GM12878 (cell line): Measurements from ENCODE around the gene TAX1BP3. TPM values are rescaled to one million over a fixed set of nuclear protein-coding genes. Genes with fewer than 3 reads are reported as not detected.

Source experiments
- ATAC-seq: fragments of 200-7000 bp; cut with Tn5 transposase; 3 replicates; pipeline ENCODE4 v1.9.1; 2020; ENCODE audit warnings: mild to moderate bottlenecking, moderate library complexity
- BruUV-seq: library from RNA; stranded (reverse); fragments of 400-500 nt; replicated peaks from 2 replicates; lab custom pipeline; 2021; lab: Mats Ljungman, UMichigan
- CTCF ChIA-PET: fragments of 300-600 bp; sonication (Branson Sonifier 250); formaldehyde crosslinking; extraction: SDS; loops from one replicate; lab custom pipeline; 2021; ENCODE audit warnings: inconsistent platforms; lab: Yijun Ruan, JAX
- POLR2A ChIA-PET: fragments of 350-600 bp; formaldehyde crosslinking; extraction: SDS; loops from one replicate; lab custom pipeline; 2021; ENCODE audit warnings: inconsistent platforms; lab: Charles Lee
- RAD21 ChIA-PET: fragments of 300-600 bp; sonication (Branson Sonifier 250); formaldehyde crosslinking; loops from one replicate; lab custom pipeline; 2023; ENCODE audit warnings: antibody characterized with exemption; ENCODE audit not compliant: unreplicated experiment; lab: Charles Lee
- SMC1A ChIA-PET: fragments of 300-600 bp; sonication (Branson Sonifier 250); formaldehyde crosslinking; loops from one replicate; lab custom pipeline; 2023; ENCODE audit not compliant: unreplicated experiment, uncharacterized antibody; lab: Charles Lee
- DNase-seq: peaks from one replicate; pipeline ENCODE4 v3.0.0-alpha.2; 2011; ENCODE audit warnings: low read depth, low spot score
- FAIRE-seq: peaks from 3 replicates; lab custom pipeline; 2011; peaks lifted over from hg19 to GRCh38; lab: Jason Lieb, UNC
- H2AFZ ChIP-seq: 2 replicates; pipeline ENCODE4 v1.6.0; 2011; ENCODE audit warnings: low read depth, low read length, control low read depth; ENCODE audit not compliant: control insufficient read depth
- H3K27ac ChIP-seq: 2 replicates; pipeline ENCODE4 v1.5.1; 2011; ENCODE audit warnings: control low read depth; ENCODE audit not compliant: control insufficient read depth, insufficient read depth
- H3K27me3 ChIP-seq, 2 experiments: replicated peaks in 1 of 2; 2 replicates each; pipeline versions ENCODE4 v1.6.0 to v1.6.1; 2011; ENCODE audit warnings: low read length in 1 of 2; ENCODE audit not compliant: control insufficient read depth in 2 of 2, insufficient read depth in 2 of 2
- H3K36me3 ChIP-seq, 2 experiments: 2 replicates each; pipeline ENCODE4 v1.5.1; 2011; ENCODE audit warnings: low read length in 1 of 2; ENCODE audit not compliant: control insufficient read depth in 2 of 2, insufficient read depth in 2 of 2
- H3K4me1 ChIP-seq: 2 replicates; pipeline ENCODE4 v1.6.1; 2011; ENCODE audit warnings: mild to moderate bottlenecking, low read length, moderate library complexity, mixed read lengths; ENCODE audit not compliant: control insufficient read depth, insufficient read depth
- H3K4me2 ChIP-seq: 2 replicates; pipeline ENCODE4 v1.6.0; 2011; ENCODE audit warnings: control low read depth; ENCODE audit not compliant: control insufficient read depth, insufficient read depth
- H3K4me3 ChIP-seq: fragments of 200-600 bp; sonication (generic); 2 replicates; pipeline ENCODE4 v1.5.1; 2016
- H3K79me2 ChIP-seq: 2 replicates; pipeline ENCODE4 v1.6.0; 2011; ENCODE audit warnings: low read length; ENCODE audit not compliant: control insufficient read depth, insufficient read depth
- H3K9ac ChIP-seq: 2 replicates; pipeline ENCODE4 v1.8.0; 2011; ENCODE audit warnings: low read length, control low read depth, mixed read lengths; ENCODE audit not compliant: control insufficient read depth, insufficient read depth
- H3K9me3 ChIP-seq: replicated peaks from 3 replicates; pipeline ENCODE4 v1.5.1; 2011; ENCODE audit warnings: mild to moderate bottlenecking, low read length; ENCODE audit not compliant: control insufficient read depth, insufficient read depth
- H4K20me1 ChIP-seq: 2 replicates; pipeline ENCODE4 v1.6.0; 2011; ENCODE audit not compliant: control insufficient read depth, insufficient read depth
- DPF2 ChIP-seq: fragments of 450-650 bp; IDR thresholded peaks from 2 replicates; pipeline ENCODE4 v1.6.1; 2017; ENCODE audit warnings: mild to moderate bottlenecking
- HDAC6 ChIP-seq: fragments of 200-600 bp; sonication (generic); IDR thresholded peaks from one replicate; pipeline ENCODE4 v1.8.0; 2017; ENCODE audit warnings: antibody characterized with exemption; ENCODE audit not compliant: unreplicated experiment
- IKZF2 ChIP-seq, 2 experiments: fragments of 450-650 bp; IDR thresholded peaks; 2 replicates each; pipeline ENCODE4 v1.6.1; 2017; ENCODE audit warnings: mild to moderate bottlenecking in 2 of 2, moderate library complexity in 2 of 2
- MEF2A ChIP-seq: IDR thresholded peaks from 2 replicates; pipeline ENCODE4 v1.6.1; 2011; ENCODE audit warnings: low read depth, mild to moderate bottlenecking, low read length, moderate library complexity; ENCODE audit not compliant: insufficient read depth
- SPI1 ChIP-seq: IDR thresholded peaks from 2 replicates; pipeline ENCODE4 v1.6.1; 2011; ENCODE audit warnings: low read depth, mild to moderate bottlenecking, low read length, moderate library complexity, borderline replicate concordance; ENCODE audit not compliant: insufficient read depth
- SRF ChIP-seq, 2 experiments: IDR thresholded peaks; 2 replicates each; pipeline ENCODE4 v1.6.1; 2011; ENCODE audit warnings: low read depth in 2 of 2, low read length in 2 of 2, mild to moderate bottlenecking in 1 of 2, moderate library complexity in 1 of 2
- WGBS: methylation state at CpG from one replicate; pipeline ENCODE4 v1.1.6; 2016; ENCODE audit warnings: low lambda C conversion rate; ENCODE audit not compliant: insufficient replicate concordance, insufficient coverage; ENCODE audit errors: missing lambda C conversion rate; 5-methylcytosine and 5-hydroxymethylcytosine counted together
- in situ Hi-C: fragments of 300-500 bp; cut with MboI; formaldehyde crosslinking; loops from 9 replicates; pipeline ENCODE4 v1.14.3; 2018; ENCODE audit warnings: mixed read lengths
- intact Hi-C: fragments of 100-400 bp; cut with micrococcal nuclease; formaldehyde crosslinking; loops from one replicate; pipeline ENCODE4 v1.14.2; 2022; ENCODE audit not compliant: unreplicated experiment
- polyA plus RNA-seq, 11 experiments: library from polyadenylated mRNA; depleted of rRNA in 4 of 11; unstranded in 6 of 11; stranded (reverse) in 5 of 11; fragments of >200 nt; fragmentation: Nextera tagmentation in 4 of 11; fragmentation: Illumina TruSeq in 1 of 11; extraction: Ambion mirVana in 4 of 11; extraction: Trizol in 1 of 11; gene quantifications; 1 replicate in 1 of 11; 2 replicates in 10 of 11; pipeline versions ENCODE4 v1.2.1 to v1.2.3, GENCODE V29; 2011 to 2016; ENCODE audit warnings: inconsistent platforms in 2 of 11, missing spikeins in 2 of 11, low read depth in 1 of 11
- total RNA-seq, 4 experiments: library from RNA; depleted of rRNA in 3 of 4; stranded (reverse); fragments of >200 nt in 3 of 4; fragmentation: Illumina TruSeq in 1 of 4; extraction: Trizol in 1 of 4; gene quantifications; 2 replicates each; pipeline versions ENCODE4 v1.2.1 to v1.2.3, GENCODE V29; 2013 to 2021
- TF ChIP-seq, protein P1 (sequence below): IDR thresholded peaks from 2 replicates; pipeline ENCODE4 v1.6.1; 2011; ENCODE audit warnings: borderline replicate concordance, low read depth, mild to moderate bottlenecking, moderate library complexity, low read length; ENCODE audit not compliant: insufficient read depth, poor library complexity, severe bottlenecking

TAX1BP3 gene
- total and polyA plus RNA-seq, 10 of the 15 experiments (the other 5 are each of a cell fraction or from before 2014, with no cell fraction given), result 1.00 to 40.4 (median 15.4) TPM

GRCh38 chr17:3667366-3668278 is 756 bp downstream of the TAX1BP3 start:
- Histone ChIP-seq H3K9ac (peak overlapping the region; percentile 72), H3K9me3 (no peaks in the 10 kb centered on the region), H3K27ac (peak overlapping the region; percentile 25; the same call in 1 of the 2 replicates), H3K27me3 (no peaks in the 10 kb centered on the region), H3K4me1 (peaks cover 8% of the 10 kb centered on the region), H3K79me2 (peaks cover 20% of the 10 kb centered on the region), H3K36me3 (no peaks in the 10 kb centered on the region)
- WGBS, result 12% methylated on average over 37 of the region's 39 CpGs
- FAIRE-seq (no peak), ATAC-seq (peak; percentile 14)
- ChIA-PET POLR2A (interaction anchor here (0.6 to 2.1 kb wide), 3 partner anchors 31 to 66 kb away, joined by 3 to 11 read pairs (median 3); partner anchors contain the start of genes CTNS and SHPK), SMC1A (interaction anchor here (1.2 kb wide), 1 partner anchor 17 kb away, joined by 4 read pairs; no protein-coding TSS in a partner anchor), CTCF (interaction anchor here (0.7 kb wide), 1 partner anchor 16 kb away, joined by 3 read pairs; no protein-coding TSS in a partner anchor), RAD21 (interaction anchor here (0.6 to 0.7 kb wide), 2 partner anchors 28 to 91 kb away, joined by 3 read pairs; no protein-coding TSS in a partner anchor)
- intact Hi-C loops, result loop anchor here (10.0 kb wide), 1 partner anchor 113 kb away; the partner anchor contains the start of gene TRPV3
- BruUV-seq, result no TSS peak
- TF ChIP-seq MEF2A (no peak), SPI1 (peak; percentile 32; the same call in 1 of the 2 replicates), IKZF2 (IDR thresholded peaks at IDR 0.05) (peak in 1 of 2 experiments; percentile 12; a peak in 1 of 4 replicates), HDAC6 (peak; percentile 1), SRF (IDR thresholded peaks at IDR 0.05; ENCODE audit: low read depth in 2 of 2, low read length in 2 of 2) (no peak), DPF2 (0 out of 2 replicates have a peak, but pooled peaks have one; percentile 33)
- TF ChIP-seq, protein P1, sequence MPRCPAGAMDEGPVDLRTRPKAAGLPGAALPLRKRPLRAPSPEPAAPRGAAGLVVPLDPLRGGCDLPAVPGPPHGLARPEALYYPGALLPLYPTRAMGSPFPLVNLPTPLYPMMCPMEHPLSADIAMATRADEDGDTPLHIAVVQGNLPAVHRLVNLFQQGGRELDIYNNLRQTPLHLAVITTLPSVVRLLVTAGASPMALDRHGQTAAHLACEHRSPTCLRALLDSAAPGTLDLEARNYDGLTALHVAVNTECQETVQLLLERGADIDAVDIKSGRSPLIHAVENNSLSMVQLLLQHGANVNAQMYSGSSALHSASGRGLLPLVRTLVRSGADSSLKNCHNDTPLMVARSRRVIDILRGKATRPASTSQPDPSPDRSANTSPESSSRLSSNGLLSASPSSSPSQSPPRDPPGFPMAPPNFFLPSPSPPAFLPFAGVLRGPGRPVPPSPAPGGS, result no peak
- TF ChIP-seq, all 136 proteins: peak for 4
- Histone ChIP-seq H3K4me3 (peak overlapping the region; percentile 72), H2AFZ (peak overlapping the region; percentile 67), H4K20me1 (no peaks in the 10 kb centered on the region), H3K4me2 (peak overlapping the region; percentile 99)
- no peak for DNase-seq
- in situ Hi-C loops, result no loop called here
